ENCODE data around the gene ALDH8A1. TPM values are rescaled to one million over a fixed set of nuclear protein-coding genes. Genes with fewer than 3 reads are reported as not detected.

The ALDH8A1 gene
- total RNA-seq, 1 donor from 2014 or later = 0.15 TPM

DNA sequence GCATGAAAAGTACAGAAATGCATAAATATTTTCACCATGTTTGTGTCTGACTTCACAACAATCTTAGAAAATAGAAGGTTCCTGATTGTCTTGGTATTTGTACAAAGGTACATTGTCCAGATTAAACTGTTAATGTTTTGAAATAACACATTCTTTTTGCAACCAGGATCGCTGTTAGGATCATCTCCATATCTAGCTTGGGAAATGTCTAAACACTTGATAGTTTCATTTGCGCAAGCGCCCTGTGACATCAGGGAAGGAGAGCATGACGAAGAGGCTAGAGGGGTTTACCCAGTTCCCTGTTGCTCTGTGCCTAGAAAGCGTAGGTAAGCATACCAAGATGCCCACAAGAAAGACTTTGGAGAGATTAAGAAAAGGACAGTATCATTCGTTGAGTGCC, 19.4 kb downstream of the ALDH8A1 start:
- H3K36me3 Mint-ChIP-seq (ENCODE audit: low read depth, unreplicated experiment) = peaks cover 4% of the 10 kb centered on the region
- no peaks in the 10 kb centered on the region for H3K27me3 Mint-ChIP-seq (ENCODE audit: unreplicated experiment)
- TF ChIP-seq, protein P1, sequence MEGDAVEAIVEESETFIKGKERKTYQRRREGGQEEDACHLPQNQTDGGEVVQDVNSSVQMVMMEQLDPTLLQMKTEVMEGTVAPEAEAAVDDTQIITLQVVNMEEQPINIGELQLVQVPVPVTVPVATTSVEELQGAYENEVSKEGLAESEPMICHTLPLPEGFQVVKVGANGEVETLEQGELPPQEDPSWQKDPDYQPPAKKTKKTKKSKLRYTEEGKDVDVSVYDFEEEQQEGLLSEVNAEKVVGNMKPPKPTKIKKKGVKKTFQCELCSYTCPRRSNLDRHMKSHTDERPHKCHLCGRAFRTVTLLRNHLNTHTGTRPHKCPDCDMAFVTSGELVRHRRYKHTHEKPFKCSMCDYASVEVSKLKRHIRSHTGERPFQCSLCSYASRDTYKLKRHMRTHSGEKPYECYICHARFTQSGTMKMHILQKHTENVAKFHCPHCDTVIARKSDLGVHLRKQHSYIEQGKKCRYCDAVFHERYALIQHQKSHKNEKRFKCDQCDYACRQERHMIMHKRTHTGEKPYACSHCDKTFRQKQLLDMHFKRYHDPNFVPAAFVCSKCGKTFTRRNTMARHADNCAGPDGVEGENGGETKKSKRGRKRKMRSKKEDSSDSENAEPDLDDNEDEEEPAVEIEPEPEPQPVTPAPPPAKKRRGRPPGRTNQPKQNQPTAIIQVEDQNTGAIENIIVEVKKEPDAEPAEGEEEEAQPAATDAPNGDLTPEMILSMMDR (IDR thresholded peaks at IDR 0.05; ENCODE audit: unreplicated experiment) = no peak
- H3K9me3 Mint-ChIP-seq (ENCODE audit: unreplicated experiment) = no peaks in the 10 kb centered on the region
- peaks cover 8% of the 10 kb centered on the region for H3K4me1 Mint-ChIP-seq (ENCODE audit: unreplicated experiment)
- no peak overlapping the region for H3K27ac Mint-ChIP-seq (ENCODE audit: unreplicated experiment)
- DNase-seq (ENCODE audit: low spot score) = no peak
- no peak overlapping the region for H3K4me3 Mint-ChIP-seq (ENCODE audit: unreplicated experiment)

DNA sequence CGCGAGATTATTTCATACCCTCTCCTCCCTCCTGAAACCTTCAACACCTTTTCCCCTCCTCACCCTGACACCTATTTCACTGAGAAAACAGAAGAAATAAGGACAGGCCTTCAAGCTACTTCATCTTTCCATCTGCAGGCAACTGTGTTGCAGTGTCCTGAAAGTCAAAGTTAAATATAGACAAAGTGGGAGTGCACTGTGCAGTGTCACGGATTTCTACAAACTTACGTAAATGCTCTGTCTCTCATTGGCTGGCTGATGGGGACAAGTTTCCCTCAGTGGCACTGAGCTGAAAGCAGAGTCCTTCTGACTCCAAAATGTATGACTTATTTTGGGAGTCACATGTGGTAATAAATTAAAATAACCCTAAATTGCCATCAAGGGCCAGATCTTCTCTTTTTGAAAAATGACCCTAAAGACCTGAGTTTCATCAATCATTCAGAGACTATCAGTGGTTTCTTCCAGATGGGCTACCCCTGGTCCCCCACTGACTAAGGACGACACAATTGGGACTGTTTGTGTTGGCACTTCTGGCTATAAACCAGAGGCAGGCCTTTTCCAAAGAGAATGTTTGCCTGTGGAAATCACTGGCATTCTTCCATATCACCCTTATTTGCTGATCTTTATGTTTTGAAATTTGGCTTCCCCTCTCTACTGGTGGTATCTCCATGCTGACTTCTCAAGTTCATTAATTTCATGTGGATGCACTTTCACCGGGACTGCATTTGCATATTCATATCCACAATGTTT, 21.6 kb downstream of the ALDH8A1 start:
- no peaks in the 10 kb centered on the region for H3K9me3 Mint-ChIP-seq (ENCODE audit: unreplicated experiment)
- no peaks in the 10 kb centered on the region for H3K27me3 Mint-ChIP-seq (ENCODE audit: unreplicated experiment)
- no peak overlapping the region for H3K4me3 Mint-ChIP-seq (ENCODE audit: unreplicated experiment)
- peaks cover 4% of the 10 kb centered on the region for H3K36me3 Mint-ChIP-seq (ENCODE audit: low read depth, unreplicated experiment)
- no peak for DNase-seq (ENCODE audit: low spot score)
- H3K4me1 Mint-ChIP-seq (ENCODE audit: unreplicated experiment) = peaks cover 9% of the 10 kb centered on the region
- TF ChIP-seq, protein P1 (IDR thresholded peaks at IDR 0.05; ENCODE audit: unreplicated experiment) = no peak
- no peak overlapping the region for H3K27ac Mint-ChIP-seq (ENCODE audit: unreplicated experiment)

DNA sequence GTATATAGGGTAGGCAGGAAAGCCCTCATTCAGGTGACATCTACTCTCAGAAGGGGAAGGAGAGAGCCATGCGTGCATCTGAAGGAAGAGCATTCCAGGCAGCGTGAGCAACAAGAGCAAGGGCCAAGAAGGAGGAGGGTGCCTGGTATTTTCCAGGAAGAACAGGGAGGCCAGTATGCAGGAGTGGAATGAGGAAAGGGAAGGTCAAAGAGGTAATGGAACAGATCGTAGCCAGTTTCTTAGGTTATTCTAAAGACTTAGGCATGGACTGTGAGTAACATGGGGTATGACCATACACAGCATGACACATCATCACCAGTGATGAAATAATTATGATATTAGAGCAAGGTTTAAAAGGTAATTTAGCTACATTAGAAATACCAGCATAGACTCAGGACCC, 24.1 kb downstream of the ALDH8A1 start:
- DNase-seq (ENCODE audit: low spot score) = no peak
- Mint-ChIP-seq H3K36me3 (ENCODE audit: low read depth, unreplicated experiment) (peaks cover 4% of the 10 kb centered on the region), H3K27me3 (ENCODE audit: unreplicated experiment) (peaks cover 1% of the 10 kb centered on the region), H3K27ac (ENCODE audit: unreplicated experiment) (no peak overlapping the region), H3K4me1 (ENCODE audit: unreplicated experiment) (peaks cover 9% of the 10 kb centered on the region), H3K9me3 (ENCODE audit: unreplicated experiment) (no peaks in the 10 kb centered on the region), H3K4me3 (ENCODE audit: unreplicated experiment) (no peak overlapping the region)
- TF ChIP-seq, protein P1 (IDR thresholded peaks at IDR 0.05; ENCODE audit: unreplicated experiment) = no peak

DNA sequence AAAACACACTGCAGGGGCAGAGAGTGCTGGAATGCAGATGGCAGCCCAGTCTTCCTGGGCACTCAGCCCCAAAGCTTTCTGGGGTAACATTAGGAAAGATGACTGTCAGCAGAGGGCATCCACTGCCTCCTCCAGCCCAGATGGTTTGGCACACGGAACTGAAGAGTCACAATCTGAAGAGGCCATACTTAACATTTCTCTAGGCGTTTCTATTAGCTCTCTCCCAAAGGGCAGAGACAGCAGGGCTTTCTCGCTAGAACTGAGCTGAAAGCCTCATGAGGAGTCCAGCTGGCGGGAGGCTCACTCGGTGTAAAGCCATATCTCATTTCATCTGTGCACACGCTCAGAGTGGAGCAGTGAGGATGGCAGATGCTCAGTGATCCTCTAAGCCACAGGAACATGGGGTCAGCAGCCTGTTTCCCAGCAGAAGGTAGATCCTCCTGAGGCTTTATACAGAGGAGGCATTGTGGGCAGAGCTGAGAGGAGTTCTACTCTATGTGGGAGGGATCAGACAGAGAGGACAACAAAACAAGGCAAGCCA, 28.1 kb downstream of the ALDH8A1 start:
- no peak overlapping the region for H3K27ac Mint-ChIP-seq (ENCODE audit: unreplicated experiment)
- DNase-seq (ENCODE audit: low spot score) = no peak
- H3K4me3 Mint-ChIP-seq (ENCODE audit: unreplicated experiment) = no peak overlapping the region

DNA sequence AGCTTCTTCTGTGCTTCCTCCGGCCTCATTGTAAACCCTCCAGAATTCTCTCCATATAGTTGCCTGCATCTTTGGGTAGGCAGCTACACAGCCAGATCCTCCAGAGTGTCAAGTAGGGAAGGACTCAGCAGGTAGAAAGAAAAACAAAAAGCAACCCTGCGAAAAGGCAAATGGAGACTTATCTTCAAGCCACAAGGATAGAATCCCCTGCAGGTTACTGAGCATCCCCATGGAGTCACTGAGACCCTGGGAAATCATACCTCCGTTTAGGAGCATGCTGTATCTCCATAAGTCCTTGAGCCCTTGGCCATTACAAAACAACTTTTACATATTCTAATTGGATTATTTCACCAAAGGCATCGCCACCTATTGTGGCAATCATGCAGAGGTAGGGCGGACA, 28.6 kb downstream of the ALDH8A1 start:
- TF ChIP-seq, protein P1 (IDR thresholded peaks at IDR 0.05; ENCODE audit: unreplicated experiment) = no peak
- no peak overlapping the region for H3K27ac Mint-ChIP-seq (ENCODE audit: unreplicated experiment)
- no peak for DNase-seq (ENCODE audit: low spot score)
- H3K9me3 Mint-ChIP-seq (ENCODE audit: unreplicated experiment) = no peaks in the 10 kb centered on the region
- peaks cover 3% of the 10 kb centered on the region for H3K27me3 Mint-ChIP-seq (ENCODE audit: unreplicated experiment)
- no peak overlapping the region for H3K4me3 Mint-ChIP-seq (ENCODE audit: unreplicated experiment)
- H3K4me1 Mint-ChIP-seq (ENCODE audit: unreplicated experiment) = peaks cover 6% of the 10 kb centered on the region
- H3K36me3 Mint-ChIP-seq (ENCODE audit: low read depth, unreplicated experiment) = no peaks in the 10 kb centered on the region

More for the DNA sequence above, 28.1 kb downstream of the ALDH8A1 start:
- H3K27me3 Mint-ChIP-seq (ENCODE audit: unreplicated experiment) = peaks cover 3% of the 10 kb centered on the region
- TF ChIP-seq, protein P1 (IDR thresholded peaks at IDR 0.05; ENCODE audit: unreplicated experiment) = no peak
- no peaks in the 10 kb centered on the region for H3K9me3 Mint-ChIP-seq (ENCODE audit: unreplicated experiment)
- H3K4me1 Mint-ChIP-seq (ENCODE audit: unreplicated experiment) = peaks cover 6% of the 10 kb centered on the region
- no peaks in the 10 kb centered on the region for H3K36me3 Mint-ChIP-seq (ENCODE audit: low read depth, unreplicated experiment)

Data from endothelial cell (in vitro differentiated cells).